RPMI8226 (cell line): ENCODE data around the gene KLC3.
"Not testable (repeated sequence)": the region's sequence is repeated elsewhere in the genome, so short reads cannot be mapped to it uniquely, and the experiment has no call there.

Experiments
- DNase-seq: peaks from one replicate; pipeline ENCODE4 v3.0.0-alpha.2; 2015

The KLC3 gene

DNA sequence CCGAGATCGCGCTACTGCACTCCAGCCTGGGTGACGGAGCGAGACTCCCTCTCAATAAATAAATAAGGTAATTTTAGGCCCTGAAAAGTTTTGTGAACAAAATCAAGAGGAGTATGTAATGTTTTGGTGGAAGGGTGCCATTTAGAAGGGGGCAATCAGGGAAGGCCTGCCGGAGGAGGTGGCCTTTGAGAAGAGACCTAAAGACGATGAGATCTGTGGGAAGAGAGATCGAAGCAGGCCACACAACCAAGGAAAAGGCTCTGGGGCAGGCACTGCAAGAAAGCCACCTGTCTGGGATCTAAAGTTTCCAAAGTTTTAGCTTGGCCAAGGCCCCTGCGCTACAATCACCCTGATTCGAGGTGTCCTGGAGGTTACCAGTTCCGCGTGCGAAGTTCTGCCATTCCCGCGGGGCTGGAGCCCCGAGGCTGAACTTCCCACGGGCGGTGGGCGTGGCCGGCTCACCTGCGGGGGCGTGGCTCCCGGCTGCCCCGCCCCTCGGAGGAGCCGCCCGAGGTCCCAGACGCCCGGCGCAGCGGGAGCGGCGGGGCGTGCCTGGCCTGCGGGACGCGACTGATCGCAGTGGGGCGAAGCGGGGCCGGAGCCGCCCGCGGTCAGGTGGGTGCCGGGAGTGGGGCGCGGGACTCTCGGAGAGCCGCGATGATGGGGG is at the start of gene KLC3:
KLC3 (plus strand) TSS at position 519 of the 667 bp plus-strand sequence. CDS start 4,792 bp downstream, outside the sequence.
- DNase-seq = peak; percentile 64

DNA sequence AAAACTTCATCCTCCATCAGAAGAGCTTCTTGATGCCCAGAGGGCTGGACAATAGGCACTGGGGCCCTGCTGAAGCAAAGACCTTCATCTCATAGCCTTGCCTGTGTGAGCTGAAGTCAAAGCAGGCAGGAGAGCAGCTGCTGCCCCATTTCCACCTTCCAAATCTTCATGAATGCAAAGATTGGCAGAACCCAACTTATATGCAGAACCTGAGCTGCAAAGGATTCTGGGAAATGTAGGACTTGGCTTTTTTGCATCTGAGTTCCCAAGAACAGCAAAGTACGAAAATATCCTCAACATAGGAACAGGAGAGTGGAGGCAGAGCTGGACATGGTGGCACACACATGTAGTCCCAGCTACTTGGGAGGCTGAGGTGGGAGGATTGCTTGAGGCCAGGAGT is 48.7 kb upstream of the KLC3 start:
- no peak for DNase-seq

DNA sequence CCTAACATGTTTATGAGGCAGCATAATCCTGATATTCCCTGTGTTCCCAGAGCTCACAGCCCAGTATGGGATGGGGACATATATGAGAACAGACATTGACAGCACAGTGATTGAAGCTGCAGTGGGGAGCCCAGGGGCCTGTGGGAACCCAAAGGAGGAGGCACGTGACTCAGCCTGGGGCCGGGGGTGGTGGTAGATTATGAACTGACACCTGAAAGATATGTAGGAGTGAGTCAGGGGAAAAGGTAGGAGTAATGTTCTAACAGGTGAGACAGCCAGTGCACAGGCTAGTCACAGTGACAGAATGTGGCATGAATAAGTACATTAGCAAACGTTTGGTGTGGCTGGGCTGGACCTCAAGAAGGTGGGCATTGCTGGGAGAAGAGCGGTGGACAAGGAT is 46.9 kb upstream of the KLC3 start:
- DNase-seq = no peak

- no peak for DNase-seq
Observed at GRCh38 chr19:45294291-45295029, 46.1 kb upstream of the KLC3 start.

GRCh38 chr19:45295873-45296272 is 44.7 kb upstream of the KLC3 start:
- DNase-seq = no peak

- no peak for DNase-seq
Observed at GRCh38 chr19:45296355-45296754, 44.2 kb upstream of the KLC3 start.

DNA sequence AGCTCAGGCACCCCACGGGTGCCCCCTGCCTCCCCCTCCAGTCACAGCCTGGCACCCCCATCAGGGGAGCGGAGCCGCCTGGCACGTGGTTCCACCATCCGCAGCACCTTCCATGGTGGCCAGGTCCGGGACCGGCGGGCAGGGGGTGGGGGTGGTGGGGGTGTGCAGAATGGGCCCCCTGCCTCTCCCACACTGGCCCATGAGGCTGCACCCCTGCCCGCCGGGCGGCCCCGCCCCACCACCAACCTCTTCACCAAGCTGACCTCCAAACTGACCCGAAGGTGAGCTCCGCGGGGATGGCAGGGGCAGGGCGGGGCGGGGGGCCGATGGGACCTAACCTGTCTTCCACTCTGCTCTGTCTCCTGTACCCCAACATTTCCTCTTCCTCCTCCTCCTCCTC is 42.9 kb upstream of the KLC3 start:
- DNase-seq = no peak

DNA sequence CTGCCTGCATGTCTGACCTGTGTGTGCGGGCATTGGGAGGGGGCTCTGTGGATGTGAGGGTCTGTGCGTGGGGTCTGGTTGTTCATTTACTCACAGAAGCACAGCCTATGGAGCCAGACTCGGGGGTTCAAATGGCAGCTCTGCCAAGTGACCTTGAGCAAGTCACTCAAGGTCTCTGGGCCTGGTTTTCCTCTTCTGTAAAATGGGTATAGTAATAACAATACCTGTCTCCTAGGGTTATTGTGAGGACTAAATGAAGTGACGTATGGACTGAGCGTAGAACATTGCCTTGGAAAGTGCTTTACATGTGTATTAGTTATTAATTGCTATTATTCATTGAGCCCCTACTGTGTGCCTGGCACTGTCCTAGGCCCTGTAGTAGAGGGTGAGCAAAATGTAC is 42.3 kb upstream of the KLC3 start:
- DNase-seq = no peak

GRCh38 chr19:45299719-45300118 is 40.8 kb upstream of the KLC3 start:
- no peak for DNase-seq

GRCh38 chr19:45302416-45302815 is 38.1 kb upstream of the KLC3 start:
- no peak for DNase-seq

DNA sequence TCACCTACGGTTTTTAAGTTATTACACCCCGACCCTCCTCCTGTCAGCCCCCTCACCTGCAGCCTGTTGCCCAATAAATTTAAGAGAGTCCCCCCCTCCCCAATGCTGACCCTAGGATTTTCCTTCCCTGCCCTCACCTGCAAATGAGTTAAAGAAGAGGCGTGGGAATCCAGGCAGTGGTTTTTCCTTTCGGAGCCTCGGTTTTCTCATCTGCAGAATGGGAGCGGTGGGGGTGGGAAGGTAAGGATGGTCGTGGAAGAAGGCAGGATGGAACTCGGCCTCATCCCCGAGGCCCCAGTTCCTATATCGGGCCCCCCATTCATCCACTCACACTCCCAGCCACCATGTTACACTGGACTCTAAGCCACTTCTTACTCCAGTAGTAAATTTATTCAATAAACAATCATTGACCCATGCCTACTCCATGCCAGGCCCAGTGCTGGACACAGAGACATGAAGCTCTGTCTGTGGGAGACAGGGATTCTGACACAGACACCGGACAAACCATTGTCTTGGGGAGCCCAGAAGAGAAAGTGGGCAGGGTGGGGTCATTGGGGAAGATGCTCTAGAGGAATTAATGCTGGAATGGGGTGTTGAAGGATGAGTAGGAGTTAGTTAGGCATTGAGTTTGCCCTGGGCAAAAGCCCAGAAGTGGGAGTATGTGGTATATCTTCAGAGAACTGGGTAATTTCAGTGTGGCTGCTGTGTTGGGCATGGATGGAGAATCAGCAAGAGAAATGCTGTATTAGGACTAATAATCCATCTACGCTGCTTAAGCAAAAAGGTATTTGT is 37.1 kb upstream of the KLC3 start:
- no peak for DNase-seq

GRCh38 chr19:45304141-45304926 is 36.2 kb upstream of the KLC3 start:
- DNase-seq = no peak

GRCh38 chr19:45305007-45305406 is 35.5 kb upstream of the KLC3 start:
- DNase-seq = no peak

DNA sequence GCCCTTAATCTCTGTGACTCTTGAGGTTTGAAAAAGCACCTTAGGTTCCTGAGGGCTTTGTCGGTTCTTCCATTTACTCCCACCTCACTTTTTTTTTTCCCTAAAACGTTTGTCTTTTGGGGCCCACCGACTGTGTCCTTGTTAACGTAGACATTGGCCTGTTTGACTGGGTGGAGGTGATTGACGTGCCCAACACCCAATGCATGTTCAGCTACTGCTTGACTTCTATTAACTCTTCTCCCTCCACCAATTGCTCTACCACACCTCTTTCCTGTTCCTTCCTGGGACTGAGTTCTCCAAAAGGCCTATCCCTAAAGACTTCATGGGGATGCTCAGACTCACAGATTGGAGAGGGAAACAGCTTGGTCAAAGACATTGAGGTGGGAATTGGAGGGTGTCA is 35.1 kb upstream of the KLC3 start:
- no peak for DNase-seq

- DNase-seq = no peak
Observed at GRCh38 chr19:45306040-45306439, 34.5 kb upstream of the KLC3 start.

DNA sequence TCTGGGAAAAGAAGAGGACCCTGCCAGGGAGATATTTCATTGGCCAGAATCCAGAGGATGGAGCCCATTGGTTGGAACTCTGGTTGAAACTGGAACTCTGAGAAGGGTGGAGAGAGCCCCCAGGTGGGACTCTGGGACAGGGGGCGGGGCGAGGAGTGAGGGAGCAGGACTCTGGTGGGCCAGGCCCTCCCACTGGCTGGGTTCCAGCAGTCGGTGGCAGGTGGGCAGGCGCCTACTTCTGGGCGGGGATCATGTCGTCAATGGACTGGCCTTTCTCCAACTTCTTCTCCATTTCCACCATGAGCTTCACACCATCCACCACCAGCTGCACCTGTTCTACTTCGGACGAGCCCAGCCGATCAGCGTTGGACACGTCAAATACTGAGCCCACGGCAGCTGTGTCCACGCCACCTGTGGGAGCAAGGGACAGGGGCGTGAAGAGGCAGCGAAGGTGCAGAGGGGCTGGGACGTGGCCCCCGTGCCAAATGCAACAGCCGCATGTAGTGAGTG is 34.0 kb upstream of the KLC3 start:
- DNase-seq = no peak

- DNase-seq = no peak
Observed at GRCh38 chr19:45307361-45307760, 33.2 kb upstream of the KLC3 start.

DNA sequence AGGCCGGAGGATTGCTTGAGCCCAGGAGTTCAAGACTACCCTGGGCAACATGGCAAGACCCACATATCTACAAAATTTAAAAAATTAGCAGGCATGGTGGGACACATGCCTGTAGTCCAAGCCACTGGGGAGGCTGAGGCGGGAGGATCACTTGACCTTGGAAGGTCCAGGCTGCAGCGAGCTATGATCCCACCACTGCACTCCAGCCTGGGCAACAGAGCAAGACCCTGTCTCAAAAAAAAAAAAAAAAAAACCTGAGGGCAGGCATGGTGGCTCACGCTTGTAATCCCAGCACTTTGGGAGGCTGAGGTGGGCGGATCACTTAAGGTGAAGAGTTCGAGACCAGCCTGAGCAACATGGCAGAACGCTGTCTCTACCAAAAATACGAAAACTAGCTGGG is 31.2 kb upstream of the KLC3 start:
- not testable (repeated sequence) for DNase-seq

GRCh38 chr19:45311621-45312020 is 28.9 kb upstream of the KLC3 start:
- no peak for DNase-seq

DNA sequence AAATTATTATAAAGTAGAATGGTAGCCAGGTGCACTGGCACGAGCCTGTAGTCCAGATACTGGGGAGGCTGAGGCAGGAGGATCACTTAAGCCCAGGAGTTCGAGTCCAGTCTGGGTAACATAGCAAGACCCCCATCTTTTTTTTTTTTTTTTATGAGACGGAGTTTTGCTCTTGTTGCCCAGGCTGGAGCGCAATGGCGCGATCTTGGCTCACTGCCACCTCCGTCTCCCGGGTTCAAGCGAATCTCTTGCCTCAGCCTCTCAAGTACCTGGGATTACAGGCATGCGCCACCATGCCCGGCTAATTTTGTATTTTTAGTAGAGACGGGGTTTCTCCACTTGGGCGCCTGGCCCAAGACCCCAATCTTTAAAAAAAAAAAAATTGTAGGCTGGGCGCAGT is 28.3 kb upstream of the KLC3 start:
- DNase-seq = not testable (repeated sequence)

GRCh38 chr19:45314708-45315245 is 25.8 kb upstream of the KLC3 start:
- DNase-seq = no peak

DNA sequence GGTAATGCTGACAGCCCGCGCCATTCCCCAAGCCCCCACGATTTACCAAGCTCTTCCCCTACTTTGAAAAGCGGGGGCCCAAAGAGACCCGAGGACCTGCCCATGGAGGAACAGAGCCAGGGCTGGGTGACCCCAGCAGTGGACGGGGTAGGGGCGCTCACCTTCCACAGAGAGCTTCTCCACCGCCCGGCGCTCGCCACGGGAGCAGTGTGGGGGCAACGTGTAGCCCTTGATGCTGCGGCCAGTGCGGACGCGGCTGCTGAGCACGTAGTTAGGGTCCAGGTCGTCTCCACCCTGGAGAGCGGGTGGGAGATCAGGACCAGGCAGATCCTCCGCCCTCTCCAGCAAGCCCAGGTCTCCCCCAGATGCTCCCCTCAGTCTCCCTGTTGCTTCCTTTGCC is 25.2 kb upstream of the KLC3 start:
- DNase-seq = no peak
